A549 treated with GW870086 at 1 μM for 4 hours (cell line): Measurements from ENCODE around the gene SOCS7. TPM values are rescaled to one million over a fixed set of nuclear protein-coding genes. Genes with fewer than 3 reads are reported as not detected.

Source experiments
- total RNA-seq: library from RNA; stranded (reverse); fragments of 200-300 nt; extraction: Qiagen RNA extraction; gene quantifications from 5 replicates; pipeline ENCODE4 v1.2.3, GENCODE V29; 2022; ENCODE audit warnings: low read depth

SOCS7 gene, protein sequence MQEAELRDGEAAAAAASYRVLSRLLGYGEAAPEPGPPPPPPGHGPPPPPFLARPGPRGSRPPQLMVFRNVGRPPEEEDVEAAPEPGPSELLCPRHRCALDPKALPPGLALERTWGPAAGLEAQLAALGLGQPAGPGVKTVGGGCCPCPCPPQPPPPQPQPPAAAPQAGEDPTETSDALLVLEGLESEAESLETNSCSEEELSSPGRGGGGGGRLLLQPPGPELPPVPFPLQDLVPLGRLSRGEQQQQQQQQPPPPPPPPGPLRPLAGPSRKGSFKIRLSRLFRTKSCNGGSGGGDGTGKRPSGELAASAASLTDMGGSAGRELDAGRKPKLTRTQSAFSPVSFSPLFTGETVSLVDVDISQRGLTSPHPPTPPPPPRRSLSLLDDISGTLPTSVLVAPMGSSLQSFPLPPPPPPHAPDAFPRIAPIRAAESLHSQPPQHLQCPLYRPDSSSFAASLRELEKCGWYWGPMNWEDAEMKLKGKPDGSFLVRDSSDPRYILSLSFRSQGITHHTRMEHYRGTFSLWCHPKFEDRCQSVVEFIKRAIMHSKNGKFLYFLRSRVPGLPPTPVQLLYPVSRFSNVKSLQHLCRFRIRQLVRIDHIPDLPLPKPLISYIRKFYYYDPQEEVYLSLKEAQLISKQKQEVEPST
- 11.9 to 16.0 TPM (median 14.1 TPM) in 5 replicates for total RNA-seq

DNA sequence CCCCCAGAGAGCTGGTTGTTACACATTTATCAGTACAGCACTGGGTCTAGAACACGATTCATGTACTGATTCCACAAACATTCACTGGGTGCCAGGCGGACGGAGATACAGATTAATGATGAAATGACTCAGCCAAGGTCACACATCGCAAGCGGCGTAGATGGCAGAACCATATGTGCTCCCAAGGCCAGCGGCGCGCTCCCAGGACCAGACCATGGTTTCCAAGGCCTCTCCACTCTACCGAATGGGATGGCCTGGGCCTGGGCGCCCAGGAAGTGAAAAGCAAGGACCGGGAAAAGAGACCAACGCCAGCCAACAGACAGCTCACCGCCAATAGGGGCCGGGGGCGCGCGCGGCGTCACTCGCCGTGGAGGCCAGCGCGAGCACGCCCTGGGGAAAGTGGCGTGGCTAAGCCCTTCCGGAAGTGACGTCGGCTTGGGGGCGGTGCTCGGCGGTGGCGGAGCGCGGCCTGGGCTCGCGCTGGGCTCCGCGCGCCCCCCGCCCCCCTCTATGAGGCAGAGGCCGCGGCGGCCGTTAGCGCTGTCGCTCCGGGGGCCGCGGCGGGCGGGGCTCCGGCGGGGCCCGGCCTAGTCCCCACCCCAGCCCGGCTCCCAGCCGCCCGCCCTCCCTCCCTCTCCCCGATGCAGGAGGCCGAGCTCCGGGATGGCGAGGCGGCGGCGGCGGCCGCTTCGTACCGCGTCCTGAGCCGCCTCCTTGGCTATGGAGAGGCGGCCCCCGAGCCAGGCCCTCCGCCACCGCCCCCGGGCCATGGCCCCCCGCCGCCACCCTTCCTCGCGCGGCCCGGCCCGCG is at the start of gene SOCS7:
SOCS7 (plus strand) TSS at position 433 of the 811 bp plus-strand sequence; CDS start at position 642, 209 bp downstream.

GRCh38 chr17:38343608-38344419 is 7.8 kb upstream of the SOCS7 start, which contains the start of gene GPR179:
TSS of gene GPR179 (minus strand) at chr17:38343956. CDS start at chr17:38343789, 167 bp downstream.

GRCh38 chr17:38428112-38428642 is 76.5 kb downstream of the SOCS7 start, which contains the start of gene ARHGAP23:
TSS of gene ARHGAP23 (plus strand) at chr17:38428464. CDS start at chr17:38428486, 22 bp downstream.

Other genes starting within 250 kb of the SOCS7 start
- not detected in 5 replicates for gene TBC1D3E, start 223.9 kb upstream of the SOCS7 start, total RNA-seq
- not detected in 5 replicates for gene TBC1D3, start 159.3 kb upstream of the SOCS7 start, total RNA-seq
- 61.9 to 67.1 TPM (median 63.1 TPM) in 5 replicates for gene MRPL45, start 54.7 kb upstream of the SOCS7 start, total RNA-seq
- 0.02 to 0.10 TPM (median 0.03 TPM) in 5 replicates for gene GPR179, start 7.9 kb upstream of the SOCS7 start, total RNA-seq
- 59.2 to 77.3 TPM (median 70.2 TPM) in 5 replicates for gene ARHGAP23, start 76.6 kb downstream of the SOCS7 start, total RNA-seq